ENCODE results near the gene SAPCD2.

Gene SAPCD2

GRCh38 chr9:137017071-137017470 lies 53.3 kb downstream of the SAPCD2 start:
- no peak for DNase-seq

DNA sequence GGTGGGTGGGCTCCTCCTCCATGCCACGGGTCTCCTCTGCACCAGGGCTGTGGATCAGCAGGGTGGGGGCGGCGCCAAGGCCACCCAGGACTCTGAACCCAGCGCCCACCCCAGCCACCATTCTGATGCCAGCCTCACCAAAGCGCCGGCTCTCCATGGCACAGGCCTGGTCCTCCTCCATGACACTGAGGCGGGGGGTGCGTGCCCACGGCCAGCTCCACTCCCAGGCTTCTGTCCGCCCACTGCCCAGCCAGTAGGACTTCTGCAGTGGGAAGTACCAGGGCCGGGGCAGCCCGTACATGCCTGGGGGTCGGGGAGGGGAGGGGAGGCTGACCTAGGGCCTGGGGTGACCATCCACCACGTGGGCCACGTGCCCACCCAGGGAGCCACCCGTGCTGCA lies 53.9 kb downstream of the SAPCD2 start:
- no peak for DNase-seq

DNA sequence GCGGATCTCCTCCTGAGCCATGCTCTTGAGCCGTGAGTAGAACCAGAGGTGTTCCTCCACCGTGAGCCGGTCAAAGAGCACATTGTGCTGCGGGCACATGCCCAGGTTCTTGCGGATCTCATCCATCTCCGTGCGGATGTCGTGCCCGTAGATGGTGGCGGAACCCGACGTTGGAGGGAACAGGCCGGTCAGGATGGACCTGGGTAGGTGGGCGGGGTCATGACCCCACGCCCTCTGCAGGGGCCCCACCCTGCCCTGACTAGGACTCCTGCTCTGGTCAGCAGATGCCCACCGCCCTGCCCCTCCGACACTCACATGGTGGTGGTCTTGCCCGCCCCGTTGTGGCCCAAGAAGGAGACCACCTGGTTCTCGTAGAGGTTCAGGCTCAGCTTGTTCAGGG lies 54.4 kb downstream of the SAPCD2 start:
- no peak for DNase-seq

GRCh38 chr9:137015540-137015930 lies 54.8 kb downstream of the SAPCD2 start:
- no peak for DNase-seq

DNA sequence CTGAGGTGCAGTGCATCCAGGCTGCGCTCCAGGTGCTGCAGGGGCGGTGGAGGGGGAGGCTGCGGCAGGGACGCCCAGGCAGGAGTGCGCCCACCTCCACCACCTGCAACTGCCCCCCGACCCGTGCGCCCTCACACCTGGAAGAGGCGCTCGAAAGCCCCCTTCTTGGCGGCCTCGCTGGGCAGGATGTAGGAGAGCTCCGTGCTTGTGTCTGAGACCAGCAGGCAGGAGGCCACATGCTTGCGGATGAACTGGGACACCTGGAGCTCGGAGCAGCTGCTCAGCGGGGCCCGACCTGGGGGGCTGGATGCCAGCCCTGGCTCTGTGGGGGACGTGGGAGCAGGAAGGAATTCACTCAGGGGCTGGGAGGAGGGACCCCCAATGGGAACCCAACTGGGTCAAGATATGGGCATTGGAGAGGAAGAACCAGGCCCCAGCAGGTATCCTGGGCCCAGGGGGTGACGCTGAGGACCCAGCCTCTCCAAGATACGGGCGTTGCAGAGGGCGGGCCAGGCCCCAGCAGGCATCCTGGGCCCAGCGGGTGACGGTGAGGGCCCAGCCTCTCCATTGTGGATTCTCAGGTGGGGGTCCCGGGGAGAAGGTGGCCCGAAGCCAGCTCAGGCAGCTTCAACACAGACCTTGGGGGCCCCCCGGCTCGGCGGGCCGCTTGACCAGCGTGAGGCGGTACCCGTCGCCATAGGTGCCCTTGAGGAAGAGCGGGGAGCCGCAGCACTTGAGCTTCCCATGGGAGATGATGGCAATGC lies 55.4 kb downstream of the SAPCD2 start:
- DNase-seq, result no peak

DNA sequence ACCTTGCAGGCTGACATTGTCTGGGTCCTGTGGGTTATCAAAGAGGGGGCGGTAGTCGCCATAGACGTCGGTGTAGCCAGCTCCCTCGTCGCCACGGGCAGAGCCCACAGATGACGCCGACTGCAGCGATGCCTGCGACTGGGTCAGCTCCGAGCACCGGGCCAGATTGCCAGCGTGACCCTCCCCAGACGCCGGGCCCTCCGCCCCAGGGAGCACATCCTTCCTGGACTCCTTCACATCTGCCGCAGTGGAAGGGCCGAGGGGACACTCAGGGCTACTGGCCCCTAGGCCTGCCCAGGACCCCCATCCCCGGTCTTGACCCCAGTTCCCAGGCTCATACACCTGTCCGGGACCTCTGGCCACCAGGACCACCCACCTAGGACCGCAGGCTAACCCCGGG lies 56.2 kb downstream of the SAPCD2 start:
- DNase-seq, result no peak

GRCh38 chr9:137013571-137013940 lies 56.8 kb downstream of the SAPCD2 start:
- DNase-seq, result no peak

DNA sequence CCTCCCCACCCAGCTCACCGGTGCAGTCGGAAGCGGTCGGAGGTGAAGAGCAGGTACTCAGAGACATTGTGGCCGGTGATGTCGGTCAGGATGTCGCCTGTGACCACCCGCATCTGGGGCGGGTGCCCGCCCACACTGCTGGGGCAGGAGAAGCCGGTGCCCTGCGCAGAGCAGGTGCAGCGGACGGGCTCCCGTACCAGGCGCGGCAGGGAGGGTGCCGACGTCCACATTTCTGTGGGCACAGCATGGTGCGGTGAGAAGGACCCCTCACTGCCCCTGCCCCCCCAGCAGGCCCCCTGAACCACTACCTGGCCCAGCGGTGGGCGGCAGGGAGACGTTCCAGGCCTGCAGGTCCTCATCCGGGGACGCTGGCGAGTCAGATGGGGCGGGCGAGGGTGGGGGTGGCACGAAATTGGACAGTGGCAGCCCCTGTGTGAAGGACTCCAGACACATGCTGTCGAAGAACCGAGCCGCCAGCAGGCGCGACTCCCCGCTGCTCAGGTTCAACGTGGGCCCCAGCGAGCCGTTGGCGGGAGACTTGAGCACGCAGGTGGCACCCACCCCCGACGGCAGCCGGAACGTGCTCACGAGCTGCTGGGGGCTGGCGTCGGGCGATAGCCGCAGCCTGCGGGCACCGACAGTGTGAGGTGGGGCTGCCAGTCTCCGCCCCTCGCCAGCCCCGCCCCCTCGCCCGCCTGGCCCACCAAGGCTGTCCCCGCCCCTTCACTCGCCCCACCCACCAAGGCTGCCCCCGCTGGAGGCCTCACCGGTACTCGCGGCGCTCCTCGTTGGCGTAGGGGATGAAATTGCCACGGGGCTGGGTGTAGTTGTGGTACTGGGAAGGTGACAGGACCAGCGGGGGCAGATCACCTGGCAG lies 57.4 kb downstream of the SAPCD2 start:
- no peak for DNase-seq
